HEK293 (cell line): ENCODE measurements around the gene CYP2A6.

ENCODE experiments used
- BCL11A ChIP-seq: fragments of 450-650 bp; formaldehyde crosslinking; IDR thresholded peaks from 2 replicates; pipeline ENCODE4 v1.5.1; 2016; ENCODE audit warnings: low read depth, missing biosample characterization, missing genetic modification characterization
- MYNN ChIP-seq: fragments of 450-650 bp; formaldehyde crosslinking; IDR thresholded peaks from 2 replicates; pipeline ENCODE4 v1.5.1; 2016; ENCODE audit warnings: missing biosample characterization, missing genetic modification characterization, borderline replicate concordance
- WT1 ChIP-seq: fragments of 450-650 bp; formaldehyde crosslinking; IDR thresholded peaks from 2 replicates; pipeline ENCODE4 v1.5.1; 2016; ENCODE audit warnings: missing biosample characterization, missing genetic modification characterization
- ZFHX2 ChIP-seq: fragments of 450-650 bp; formaldehyde crosslinking; conservative IDR thresholded peaks from 2 replicates; pipeline ENCODE4 v1.5.1; 2016; ENCODE audit warnings: missing biosample characterization, missing genetic modification characterization
- ZFP37 ChIP-seq: fragments of 450-650 bp; formaldehyde crosslinking; IDR thresholded peaks from 2 replicates; pipeline ENCODE4 v1.5.1; 2016; ENCODE audit warnings: missing biosample characterization, missing genetic modification characterization
- ZFP69B ChIP-seq: fragments of 450-650 bp; formaldehyde crosslinking; IDR thresholded peaks from 2 replicates; pipeline ENCODE4 v1.5.1; 2016; ENCODE audit warnings: missing biosample characterization, missing genetic modification characterization
- ZNF112 ChIP-seq: fragments of 450-650 bp; formaldehyde crosslinking; IDR thresholded peaks from 2 replicates; pipeline ENCODE4 v1.5.0; 2017; ENCODE audit warnings: missing biosample characterization, missing genetic modification characterization
- ZNF121 ChIP-seq: fragments of 450-650 bp; formaldehyde crosslinking; IDR thresholded peaks from 2 replicates; pipeline ENCODE4 v1.5.1; 2016; ENCODE audit warnings: missing biosample characterization, missing genetic modification characterization
- ZNF140 ChIP-seq: fragments of 450-650 bp; formaldehyde crosslinking; IDR thresholded peaks from 2 replicates; pipeline ENCODE4 v1.5.1; 2016; ENCODE audit warnings: missing biosample characterization, missing genetic modification characterization
- ZNF155 ChIP-seq: fragments of 450-650 bp; formaldehyde crosslinking; IDR thresholded peaks from 2 replicates; pipeline ENCODE4 v1.5.1; 2016; ENCODE audit warnings: missing biosample characterization, missing genetic modification characterization
- ZNF157 ChIP-seq: fragments of 450-650 bp; formaldehyde crosslinking; IDR thresholded peaks from 2 replicates; pipeline ENCODE4 v1.5.1; 2016; ENCODE audit warnings: missing biosample characterization, missing genetic modification characterization
- ZNF169 ChIP-seq: fragments of 450-650 bp; formaldehyde crosslinking; IDR thresholded peaks from 2 replicates; pipeline ENCODE4 v1.5.1; 2016; ENCODE audit warnings: missing biosample characterization, missing genetic modification characterization
- ZNF175 ChIP-seq: fragments of 450-650 bp; formaldehyde crosslinking; IDR thresholded peaks from 2 replicates; pipeline ENCODE4 v1.5.1; 2016; ENCODE audit warnings: missing biosample characterization, missing genetic modification characterization
- ZNF211 ChIP-seq: fragments of 450-650 bp; formaldehyde crosslinking; IDR thresholded peaks from 2 replicates; pipeline ENCODE4 v1.5.1; 2016; ENCODE audit warnings: low read depth, missing biosample characterization, missing genetic modification characterization
- ZNF416 ChIP-seq: fragments of 450-650 bp; formaldehyde crosslinking; IDR thresholded peaks from 2 replicates; pipeline ENCODE4 v1.5.1; 2016; ENCODE audit warnings: missing biosample characterization, missing genetic modification characterization
- ZNF48 ChIP-seq: fragments of 450-650 bp; formaldehyde crosslinking; IDR thresholded peaks from 2 replicates; pipeline ENCODE4 v1.5.1; 2016; ENCODE audit warnings: missing biosample characterization, missing genetic modification characterization
- ZNF501 ChIP-seq: fragments of 450-650 bp; formaldehyde crosslinking; IDR thresholded peaks from 2 replicates; pipeline ENCODE4 v1.5.1; 2016; ENCODE audit warnings: missing biosample characterization, missing genetic modification characterization
- ZNF544 ChIP-seq: fragments of 450-650 bp; formaldehyde crosslinking; IDR thresholded peaks from 2 replicates; pipeline ENCODE4 v1.5.0; 2017; ENCODE audit warnings: missing biosample characterization, missing genetic modification characterization
- ZNF747 ChIP-seq: fragments of 450-650 bp; formaldehyde crosslinking; IDR thresholded peaks from 2 replicates; pipeline ENCODE4 v1.5.1; 2016; ENCODE audit warnings: missing biosample characterization, missing genetic modification characterization
- ZNF76 ChIP-seq: fragments of 450-650 bp; formaldehyde crosslinking; IDR thresholded peaks from 2 replicates; pipeline ENCODE4; 2016; ENCODE audit warnings: low read depth, missing biosample characterization, missing genetic modification characterization, borderline replicate concordance
- ZNF785 ChIP-seq: fragments of 450-650 bp; formaldehyde crosslinking; IDR thresholded peaks from 2 replicates; pipeline ENCODE4 v1.5.1; 2016; ENCODE audit warnings: missing biosample characterization, missing genetic modification characterization
- ZNF791 ChIP-seq: fragments of 450-650 bp; formaldehyde crosslinking; IDR thresholded peaks from 2 replicates; pipeline ENCODE4 v1.5.1; 2016; ENCODE audit warnings: missing biosample characterization, missing genetic modification characterization
- ZNF792 ChIP-seq: fragments of 450-650 bp; formaldehyde crosslinking; IDR thresholded peaks from 2 replicates; pipeline ENCODE4 v1.5.1; 2016; ENCODE audit warnings: missing biosample characterization, missing genetic modification characterization
- TF ChIP-seq, protein P1 (sequence below): fragments of 450-650 bp; formaldehyde crosslinking; IDR thresholded peaks from 2 replicates; pipeline ENCODE4 v1.5.1; 2017; ENCODE audit warnings: missing biosample characterization, missing genetic modification characterization
- TF ChIP-seq, protein P2 (sequence below): fragments of 450-650 bp; formaldehyde crosslinking; IDR thresholded peaks from 2 replicates; pipeline ENCODE4 v1.5.1; 2016; ENCODE audit warnings: missing biosample characterization, missing genetic modification characterization
- TF ChIP-seq, protein P3 (sequence below): fragments of 450-650 bp; formaldehyde crosslinking; IDR thresholded peaks from 2 replicates; pipeline ENCODE4 v1.5.1; 2016; ENCODE audit warnings: missing biosample characterization, missing genetic modification characterization
- TF ChIP-seq, protein P4 (sequence below): fragments of 450-650 bp; formaldehyde crosslinking; IDR thresholded peaks from 2 replicates; pipeline ENCODE4 v1.5.1; 2017; ENCODE audit warnings: missing biosample characterization, missing genetic modification characterization
- TF ChIP-seq, protein P5 (sequence below): fragments of 450-650 bp; formaldehyde crosslinking; IDR thresholded peaks from 2 replicates; pipeline ENCODE4 v1.5.1; 2016; ENCODE audit warnings: missing biosample characterization, missing genetic modification characterization, low read depth
- TF ChIP-seq, protein P6 (sequence below): fragments of 450-650 bp; formaldehyde crosslinking; IDR thresholded peaks from 2 replicates; pipeline ENCODE4 v1.5.1; 2016; ENCODE audit warnings: missing biosample characterization, missing genetic modification characterization

The CYP2A6 gene

DNA sequence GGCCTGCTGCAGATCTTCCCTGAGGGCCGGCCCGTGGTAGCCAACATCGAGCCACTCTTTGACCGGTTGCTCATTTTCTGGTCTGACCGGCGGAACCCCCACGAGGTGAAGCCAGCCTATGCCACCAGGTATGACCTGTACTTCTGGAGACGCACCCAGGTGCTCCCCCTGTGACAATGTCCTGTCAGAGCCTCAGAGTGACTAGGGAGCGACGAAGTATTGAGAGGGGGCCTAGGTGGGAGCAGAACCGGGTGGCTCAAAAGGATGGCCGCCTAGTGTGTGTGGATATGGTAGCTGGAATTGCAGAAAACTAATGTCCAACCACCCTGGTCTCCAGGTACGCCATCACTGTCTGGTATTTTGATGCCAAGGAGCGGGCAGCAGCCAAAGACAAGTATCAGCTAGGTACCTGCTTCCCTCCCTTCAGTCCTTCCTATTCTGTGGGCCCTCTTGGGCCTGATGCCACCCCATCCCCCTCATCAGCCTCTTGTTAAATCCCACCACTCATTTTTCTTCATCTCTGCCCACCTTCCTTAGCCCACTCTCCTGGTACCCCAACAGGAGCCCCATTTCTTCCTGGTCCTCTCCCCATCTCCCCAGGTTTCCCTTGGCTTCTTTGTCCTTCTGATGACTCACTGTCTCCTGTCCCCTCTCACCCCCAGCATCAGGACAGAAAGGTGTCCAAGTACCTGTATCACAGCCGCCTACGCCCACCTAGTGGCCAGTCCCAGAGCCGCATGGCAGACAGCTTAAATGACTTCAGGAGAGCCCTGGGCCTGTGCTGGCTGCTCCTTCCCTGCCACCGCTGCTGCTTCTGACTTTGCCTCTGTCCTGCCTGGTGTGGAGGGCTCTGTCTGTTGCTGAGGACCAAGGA is 42.9 kb downstream of the CYP2A6 start (continued):
- TF ChIP-seq ZNF211 (tag by site-specific recombination), result no peak
- TF ChIP-seq ZNF792, result no peak; the same call in 1 of the 2 replicates
- TF ChIP-seq, protein P1, sequence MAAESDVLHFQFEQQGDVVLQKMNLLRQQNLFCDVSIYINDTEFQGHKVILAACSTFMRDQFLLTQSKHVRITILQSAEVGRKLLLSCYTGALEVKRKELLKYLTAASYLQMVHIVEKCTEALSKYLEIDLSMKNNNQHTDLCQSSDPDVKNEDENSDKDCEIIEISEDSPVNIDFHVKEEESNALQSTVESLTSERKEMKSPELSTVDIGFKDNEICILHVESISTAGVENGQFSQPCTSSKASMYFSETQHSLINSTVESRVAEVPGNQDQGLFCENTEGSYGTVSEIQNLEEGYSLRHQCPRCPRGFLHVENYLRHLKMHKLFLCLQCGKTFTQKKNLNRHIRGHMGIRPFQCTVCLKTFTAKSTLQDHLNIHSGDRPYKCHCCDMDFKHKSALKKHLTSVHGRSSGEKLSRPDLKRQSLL (tag by site-specific recombination), result no peak
- no peak for TF ChIP-seq WT1
- TF ChIP-seq ZNF121 (tag by site-specific recombination), result peak; percentile 37; the same call in 1 of the 2 replicates
- TF ChIP-seq, protein P2, sequence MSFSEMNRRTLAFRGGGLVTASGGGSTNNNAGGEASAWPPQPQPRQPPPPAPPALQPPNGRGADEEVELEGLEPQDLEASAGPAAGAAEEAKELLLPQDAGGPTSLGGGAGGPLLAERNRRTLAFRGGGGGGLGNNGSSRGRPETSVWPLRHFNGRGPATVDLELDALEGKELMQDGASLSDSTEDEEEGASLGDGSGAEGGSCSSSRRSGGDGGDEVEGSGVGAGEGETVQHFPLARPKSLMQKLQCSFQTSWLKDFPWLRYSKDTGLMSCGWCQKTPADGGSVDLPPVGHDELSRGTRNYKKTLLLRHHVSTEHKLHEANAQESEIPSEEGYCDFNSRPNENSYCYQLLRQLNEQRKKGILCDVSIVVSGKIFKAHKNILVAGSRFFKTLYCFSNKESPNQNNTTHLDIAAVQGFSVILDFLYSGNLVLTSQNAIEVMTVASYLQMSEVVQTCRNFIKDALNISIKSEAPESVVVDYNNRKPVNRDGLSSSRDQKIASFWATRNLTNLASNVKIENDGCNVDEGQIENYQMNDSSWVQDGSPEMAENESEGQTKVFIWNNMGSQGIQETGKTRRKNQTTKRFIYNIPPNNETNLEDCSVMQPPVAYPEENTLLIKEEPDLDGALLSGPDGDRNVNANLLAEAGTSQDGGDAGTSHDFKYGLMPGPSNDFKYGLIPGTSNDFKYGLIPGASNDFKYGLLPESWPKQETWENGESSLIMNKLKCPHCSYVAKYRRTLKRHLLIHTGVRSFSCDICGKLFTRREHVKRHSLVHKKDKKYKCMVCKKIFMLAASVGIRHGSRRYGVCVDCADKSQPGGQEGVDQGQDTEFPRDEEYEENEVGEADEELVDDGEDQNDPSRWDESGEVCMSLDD, result peak; percentile 65; the same call in 1 of the 2 replicates
- TF ChIP-seq, protein P3, sequence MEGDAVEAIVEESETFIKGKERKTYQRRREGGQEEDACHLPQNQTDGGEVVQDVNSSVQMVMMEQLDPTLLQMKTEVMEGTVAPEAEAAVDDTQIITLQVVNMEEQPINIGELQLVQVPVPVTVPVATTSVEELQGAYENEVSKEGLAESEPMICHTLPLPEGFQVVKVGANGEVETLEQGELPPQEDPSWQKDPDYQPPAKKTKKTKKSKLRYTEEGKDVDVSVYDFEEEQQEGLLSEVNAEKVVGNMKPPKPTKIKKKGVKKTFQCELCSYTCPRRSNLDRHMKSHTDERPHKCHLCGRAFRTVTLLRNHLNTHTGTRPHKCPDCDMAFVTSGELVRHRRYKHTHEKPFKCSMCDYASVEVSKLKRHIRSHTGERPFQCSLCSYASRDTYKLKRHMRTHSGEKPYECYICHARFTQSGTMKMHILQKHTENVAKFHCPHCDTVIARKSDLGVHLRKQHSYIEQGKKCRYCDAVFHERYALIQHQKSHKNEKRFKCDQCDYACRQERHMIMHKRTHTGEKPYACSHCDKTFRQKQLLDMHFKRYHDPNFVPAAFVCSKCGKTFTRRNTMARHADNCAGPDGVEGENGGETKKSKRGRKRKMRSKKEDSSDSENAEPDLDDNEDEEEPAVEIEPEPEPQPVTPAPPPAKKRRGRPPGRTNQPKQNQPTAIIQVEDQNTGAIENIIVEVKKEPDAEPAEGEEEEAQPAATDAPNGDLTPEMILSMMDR (tag by site-specific recombination), result peak; percentile 85
- TF ChIP-seq ZNF76 (tag by site-specific recombination), result 0 out of 2 replicates have a peak, but pooled peaks have one; percentile 4
- no peak for TF ChIP-seq ZNF544 (tag by site-specific recombination)
- TF ChIP-seq ZFP37 (tag by site-specific recombination), result no peak
- TF ChIP-seq ZFHX2 (tag by site-specific recombination), result no peak
- no peak for TF ChIP-seq ZNF140 (tag by site-specific recombination)
- no peak for TF ChIP-seq BCL11A (tag by site-specific recombination)
- no peak for TF ChIP-seq ZFP69B (tag by site-specific recombination)
- no peak for TF ChIP-seq ZNF747
- no peak for TF ChIP-seq ZNF416 (tag by site-specific recombination)
- TF ChIP-seq ZNF791 (tag by site-specific recombination), result no peak
- TF ChIP-seq ZNF112 (tag by site-specific recombination), result no peak
- TF ChIP-seq, protein P4, sequence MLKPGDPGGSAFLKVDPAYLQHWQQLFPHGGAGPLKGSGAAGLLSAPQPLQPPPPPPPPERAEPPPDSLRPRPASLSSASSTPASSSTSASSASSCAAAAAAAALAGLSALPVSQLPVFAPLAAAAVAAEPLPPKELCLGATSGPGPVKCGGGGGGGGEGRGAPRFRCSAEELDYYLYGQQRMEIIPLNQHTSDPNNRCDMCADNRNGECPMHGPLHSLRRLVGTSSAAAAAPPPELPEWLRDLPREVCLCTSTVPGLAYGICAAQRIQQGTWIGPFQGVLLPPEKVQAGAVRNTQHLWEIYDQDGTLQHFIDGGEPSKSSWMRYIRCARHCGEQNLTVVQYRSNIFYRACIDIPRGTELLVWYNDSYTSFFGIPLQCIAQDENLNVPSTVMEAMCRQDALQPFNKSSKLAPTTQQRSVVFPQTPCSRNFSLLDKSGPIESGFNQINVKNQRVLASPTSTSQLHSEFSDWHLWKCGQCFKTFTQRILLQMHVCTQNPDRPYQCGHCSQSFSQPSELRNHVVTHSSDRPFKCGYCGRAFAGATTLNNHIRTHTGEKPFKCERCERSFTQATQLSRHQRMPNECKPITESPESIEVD (tag by site-specific recombination), result no peak
- TF ChIP-seq ZNF169 (tag by site-specific recombination), result 0 out of 2 replicates have a peak, but pooled peaks have one; percentile 35
- TF ChIP-seq, protein P5, sequence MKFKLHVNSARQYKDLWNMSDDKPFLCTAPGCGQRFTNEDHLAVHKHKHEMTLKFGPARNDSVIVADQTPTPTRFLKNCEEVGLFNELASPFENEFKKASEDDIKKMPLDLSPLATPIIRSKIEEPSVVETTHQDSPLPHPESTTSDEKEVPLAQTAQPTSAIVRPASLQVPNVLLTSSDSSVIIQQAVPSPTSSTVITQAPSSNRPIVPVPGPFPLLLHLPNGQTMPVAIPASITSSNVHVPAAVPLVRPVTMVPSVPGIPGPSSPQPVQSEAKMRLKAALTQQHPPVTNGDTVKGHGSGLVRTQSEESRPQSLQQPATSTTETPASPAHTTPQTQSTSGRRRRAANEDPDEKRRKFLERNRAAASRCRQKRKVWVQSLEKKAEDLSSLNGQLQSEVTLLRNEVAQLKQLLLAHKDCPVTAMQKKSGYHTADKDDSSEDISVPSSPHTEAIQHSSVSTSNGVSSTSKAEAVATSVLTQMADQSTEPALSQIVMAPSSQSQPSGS (tag by site-specific recombination), result no peak
- TF ChIP-seq ZNF501, result no peak
- TF ChIP-seq ZNF175 (tag by site-specific recombination), result no peak
- TF ChIP-seq ZNF157 (tag by site-specific recombination), result 0 out of 2 replicates have a peak, but pooled peaks have one; percentile 30
- TF ChIP-seq ZNF48 (tag by site-specific recombination), result no peak
- TF ChIP-seq, protein P6, sequence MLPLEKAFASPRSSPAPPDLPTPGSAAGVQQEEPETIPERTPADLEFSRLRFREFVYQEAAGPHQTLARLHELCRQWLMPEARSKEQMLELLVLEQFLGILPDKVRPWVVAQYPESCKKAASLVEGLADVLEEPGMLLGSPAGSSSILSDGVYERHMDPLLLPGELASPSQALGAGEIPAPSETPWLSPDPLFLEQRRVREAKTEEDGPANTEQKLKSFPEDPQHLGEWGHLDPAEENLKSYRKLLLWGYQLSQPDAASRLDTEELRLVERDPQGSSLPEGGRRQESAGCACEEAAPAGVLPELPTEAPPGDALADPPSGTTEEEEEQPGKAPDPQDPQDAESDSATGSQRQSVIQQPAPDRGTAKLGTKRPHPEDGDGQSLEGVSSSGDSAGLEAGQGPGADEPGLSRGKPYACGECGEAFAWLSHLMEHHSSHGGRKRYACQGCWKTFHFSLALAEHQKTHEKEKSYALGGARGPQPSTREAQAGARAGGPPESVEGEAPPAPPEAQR, result no peak
- no peak for TF ChIP-seq ZNF155 (tag by site-specific recombination)
- no peak for TF ChIP-seq MYNN (tag by site-specific recombination)
- 0 out of 2 replicates have a peak, but pooled peaks have one; percentile 15 for TF ChIP-seq ZNF785 (tag by site-specific recombination)
